Measurements from ENCODE around the gene RMND5A. TPM values are rescaled to one million over a fixed set of nuclear protein-coding genes. Genes with fewer than 3 reads are reported as not detected.
A peak's percentile ranks its signal among the peaks of the same experiment; 100 is the strongest.

Gene RMND5A
- total RNA-seq, 1 donor from 2014 or later: 53.7 TPM

DNA sequence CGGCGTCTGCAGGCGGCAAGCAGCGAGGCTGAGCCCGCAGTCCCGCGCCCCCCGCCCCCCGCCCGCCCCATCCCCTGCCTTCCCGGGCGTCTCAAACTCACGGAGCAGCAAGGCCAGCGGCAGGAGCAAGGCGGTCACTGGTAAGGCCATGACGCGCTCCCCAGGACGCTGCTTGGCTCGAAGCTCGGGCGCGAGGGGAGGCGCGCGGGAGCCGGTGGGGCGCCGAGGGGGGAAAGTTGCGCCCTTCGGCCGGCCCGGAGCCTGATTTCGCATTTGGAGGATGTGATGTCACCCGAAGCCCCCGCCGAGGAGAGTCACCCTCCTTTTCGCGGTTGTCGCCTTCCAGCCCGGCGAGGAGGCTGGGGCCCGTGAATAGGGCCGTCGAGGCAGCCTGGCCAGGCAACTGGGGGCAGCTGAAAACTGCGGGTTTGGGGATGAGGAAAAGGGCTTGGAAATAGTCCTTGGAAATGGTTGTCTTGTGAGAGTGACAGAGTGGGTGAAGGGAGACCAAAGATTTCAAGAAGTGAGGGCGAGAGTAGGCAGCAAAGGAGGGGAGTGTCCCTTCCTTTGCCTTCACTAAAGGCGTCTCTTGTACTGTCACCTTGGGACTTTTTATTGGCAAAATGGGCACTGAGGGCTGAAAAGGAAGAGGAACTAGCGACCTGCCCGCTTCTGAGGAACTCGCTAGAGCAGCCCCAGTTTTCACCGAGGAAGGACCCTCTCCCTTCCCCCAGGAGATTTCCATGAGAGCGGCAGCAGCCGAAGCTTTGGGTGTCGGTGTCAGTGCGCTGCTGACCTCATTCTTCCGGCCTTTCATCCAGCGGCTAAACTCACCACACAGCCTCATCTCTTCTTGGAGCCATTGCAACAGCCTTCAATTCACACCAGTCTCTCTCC lies 70.8 kb downstream of the RMND5A start, which contains the start of gene CD8A:
Gene CD8A (minus strand): TSS at position 238 of the 897 bp plus-strand sequence. CDS start 88 bp downstream, at position 150.
- peak; percentile 20 for DNase-seq (ENCODE audit: low read depth)
- FAIRE-seq: no peak
- Histone ChIP-seq H3K36me3 (ENCODE audit: control insufficient read depth, insufficient read depth, low read length) (no peaks in the 10 kb centered on the region), H3K27me3 (ENCODE audit: control insufficient read depth, insufficient read depth, low read length) (peaks cover 38% of the 10 kb centered on the region), H3K4me3 (ENCODE audit: low read depth, low read length) (no peak within 1 kb of the TSS)
- TF ChIP-seq, protein P1, sequence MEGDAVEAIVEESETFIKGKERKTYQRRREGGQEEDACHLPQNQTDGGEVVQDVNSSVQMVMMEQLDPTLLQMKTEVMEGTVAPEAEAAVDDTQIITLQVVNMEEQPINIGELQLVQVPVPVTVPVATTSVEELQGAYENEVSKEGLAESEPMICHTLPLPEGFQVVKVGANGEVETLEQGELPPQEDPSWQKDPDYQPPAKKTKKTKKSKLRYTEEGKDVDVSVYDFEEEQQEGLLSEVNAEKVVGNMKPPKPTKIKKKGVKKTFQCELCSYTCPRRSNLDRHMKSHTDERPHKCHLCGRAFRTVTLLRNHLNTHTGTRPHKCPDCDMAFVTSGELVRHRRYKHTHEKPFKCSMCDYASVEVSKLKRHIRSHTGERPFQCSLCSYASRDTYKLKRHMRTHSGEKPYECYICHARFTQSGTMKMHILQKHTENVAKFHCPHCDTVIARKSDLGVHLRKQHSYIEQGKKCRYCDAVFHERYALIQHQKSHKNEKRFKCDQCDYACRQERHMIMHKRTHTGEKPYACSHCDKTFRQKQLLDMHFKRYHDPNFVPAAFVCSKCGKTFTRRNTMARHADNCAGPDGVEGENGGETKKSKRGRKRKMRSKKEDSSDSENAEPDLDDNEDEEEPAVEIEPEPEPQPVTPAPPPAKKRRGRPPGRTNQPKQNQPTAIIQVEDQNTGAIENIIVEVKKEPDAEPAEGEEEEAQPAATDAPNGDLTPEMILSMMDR (IDR thresholded peaks at IDR 0.05; ENCODE audit: insufficient read depth, low read length, severe bottlenecking): no peak

DNA sequence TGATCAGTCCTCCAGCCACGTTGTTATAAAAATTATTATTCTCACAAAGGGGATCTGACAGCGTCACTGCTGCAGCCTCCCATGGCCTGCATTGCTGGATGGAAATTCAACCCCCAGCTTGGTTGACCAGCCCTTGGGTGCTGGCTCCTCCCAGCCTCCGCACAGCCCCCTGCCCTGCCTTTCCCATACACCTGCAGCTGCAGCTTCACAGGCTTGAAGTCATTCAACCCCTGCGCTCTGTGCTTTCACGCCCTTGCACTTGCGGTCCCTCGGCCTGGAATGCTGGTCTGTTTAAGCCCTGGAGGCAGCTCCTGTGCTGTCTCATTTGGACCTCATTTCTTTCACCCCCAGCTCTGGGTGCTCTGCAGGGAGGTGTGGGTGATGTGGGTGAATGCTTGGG lies 71.5 kb downstream of the RMND5A start:
- TF ChIP-seq, protein P1 (IDR thresholded peaks at IDR 0.05; ENCODE audit: insufficient read depth, low read length, severe bottlenecking): no peak
- H3K4me3 ChIP-seq (ENCODE audit: low read depth, low read length): no peak overlapping the region

DNA sequence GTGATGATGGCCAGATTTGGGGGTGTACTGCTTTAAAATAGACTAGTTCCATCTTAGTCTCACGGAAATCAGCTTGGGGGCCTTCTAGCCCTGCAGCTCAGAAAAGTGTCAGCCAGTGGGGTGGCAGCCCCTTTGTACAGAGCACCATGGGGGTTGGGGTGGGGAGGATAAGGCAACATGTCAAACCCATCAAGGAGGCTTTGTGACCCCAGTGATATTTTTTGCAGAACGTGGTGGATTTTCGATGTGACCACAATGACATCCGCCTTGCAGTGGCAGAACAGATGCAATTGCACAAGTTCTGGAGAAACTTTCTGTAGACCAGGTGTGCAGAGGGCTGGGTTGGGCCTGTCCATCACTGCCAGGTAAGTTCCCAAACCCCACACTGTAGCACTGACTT lies 73.7 kb downstream of the RMND5A start:
- H3K4me3 ChIP-seq (ENCODE audit: low read depth, low read length): no peak overlapping the region
- peaks cover 34% of the 10 kb centered on the region for H3K27me3 ChIP-seq (ENCODE audit: control insufficient read depth, insufficient read depth, low read length)
- no peak for DNase-seq (ENCODE audit: low read depth)
- no peaks in the 10 kb centered on the region for H3K36me3 ChIP-seq (ENCODE audit: control insufficient read depth, insufficient read depth, low read length)
- TF ChIP-seq, protein P1 (IDR thresholded peaks at IDR 0.05; ENCODE audit: insufficient read depth, low read length, severe bottlenecking): no peak
- FAIRE-seq: no peak

More for the DNA sequence above, 71.5 kb downstream of the RMND5A start:
- FAIRE-seq (no peak), DNase-seq (ENCODE audit: low read depth) (no peak)
- Histone ChIP-seq H3K36me3 (ENCODE audit: control insufficient read depth, insufficient read depth, low read length) (no peaks in the 10 kb centered on the region), H3K27me3 (ENCODE audit: control insufficient read depth, insufficient read depth, low read length) (peaks cover 38% of the 10 kb centered on the region)

DNA sequence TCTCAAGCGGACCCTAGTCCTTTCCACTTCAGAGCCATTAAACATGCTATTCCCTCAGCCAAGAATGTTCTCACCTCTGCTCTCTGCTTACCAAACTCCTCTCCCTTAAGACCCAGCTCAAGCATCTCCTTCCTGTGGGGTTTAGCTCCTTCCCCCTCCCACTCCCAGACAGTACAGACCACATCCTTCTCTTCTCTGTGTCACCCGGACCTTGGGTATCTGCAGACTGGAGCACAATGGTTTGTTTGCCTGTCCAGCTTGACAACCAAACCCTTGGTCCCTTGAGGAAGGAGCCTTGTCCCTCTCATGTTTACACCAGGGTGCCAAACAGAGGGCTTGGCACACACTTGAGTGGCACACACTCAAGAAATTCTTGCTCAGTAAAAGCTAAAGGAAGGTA lies 74.8 kb downstream of the RMND5A start:
- H3K27me3 ChIP-seq (ENCODE audit: control insufficient read depth, insufficient read depth, low read length): peaks cover 25% of the 10 kb centered on the region
- no peak overlapping the region for H3K4me3 ChIP-seq (ENCODE audit: low read depth, low read length)
- no peak for DNase-seq (ENCODE audit: low read depth)
- no peak for FAIRE-seq
- no peaks in the 10 kb centered on the region for H3K36me3 ChIP-seq (ENCODE audit: control insufficient read depth, insufficient read depth, low read length)
- TF ChIP-seq, protein P1 (IDR thresholded peaks at IDR 0.05; ENCODE audit: insufficient read depth, low read length, severe bottlenecking): no peak

DNA sequence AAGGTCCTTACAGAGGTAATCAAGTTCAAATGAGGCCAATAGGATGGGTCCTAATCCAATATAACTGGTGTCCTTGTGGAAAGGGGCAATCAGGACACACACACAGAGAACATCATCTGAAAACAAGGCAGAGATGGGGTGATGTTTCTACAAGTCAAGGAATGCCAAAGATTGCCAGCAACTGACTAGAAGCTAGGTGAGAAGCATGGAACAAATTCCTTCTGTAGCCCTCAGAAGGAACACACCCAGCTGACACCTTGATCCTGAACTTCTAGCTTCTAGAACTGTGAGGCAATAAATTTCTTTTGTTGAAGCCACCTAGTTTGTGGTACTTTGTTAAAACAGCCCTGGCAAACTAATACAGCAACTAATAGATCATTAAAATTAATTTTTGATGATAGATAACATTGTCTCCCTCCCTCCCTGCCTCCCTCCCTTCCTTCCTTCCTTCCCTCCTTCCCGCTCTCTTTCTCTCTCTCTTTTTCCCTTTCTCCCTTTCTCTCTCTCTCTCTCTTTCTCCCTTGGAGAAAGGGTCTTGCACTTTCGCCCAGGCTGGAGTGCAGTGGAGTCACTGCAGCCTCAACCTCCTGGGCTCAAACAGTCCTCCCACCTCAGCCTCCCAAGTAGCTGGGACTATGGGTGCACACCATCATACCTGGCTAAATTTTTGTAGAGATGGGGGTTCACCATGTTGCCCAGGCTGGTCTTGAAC lies 80.9 kb downstream of the RMND5A start:
- no peak overlapping the region for H3K4me3 ChIP-seq (ENCODE audit: low read depth, low read length)
- DNase-seq (ENCODE audit: low read depth) (peak; percentile 18), FAIRE-seq (peak; percentile 23)
- TF ChIP-seq, protein P1 (IDR thresholded peaks at IDR 0.05; ENCODE audit: insufficient read depth, low read length, severe bottlenecking): no peak
- H3K27me3 ChIP-seq (ENCODE audit: control insufficient read depth, insufficient read depth, low read length): no peaks in the 10 kb centered on the region
- H3K36me3 ChIP-seq (ENCODE audit: control insufficient read depth, insufficient read depth, low read length): no peaks in the 10 kb centered on the region
